ENCODE measurements around the gene PLPP6.
"Not testable (repeated sequence)": the region's sequence is repeated elsewhere in the genome, so short reads cannot be mapped to it uniquely, and the experiment has no call there.

PLPP6 gene

DNA sequence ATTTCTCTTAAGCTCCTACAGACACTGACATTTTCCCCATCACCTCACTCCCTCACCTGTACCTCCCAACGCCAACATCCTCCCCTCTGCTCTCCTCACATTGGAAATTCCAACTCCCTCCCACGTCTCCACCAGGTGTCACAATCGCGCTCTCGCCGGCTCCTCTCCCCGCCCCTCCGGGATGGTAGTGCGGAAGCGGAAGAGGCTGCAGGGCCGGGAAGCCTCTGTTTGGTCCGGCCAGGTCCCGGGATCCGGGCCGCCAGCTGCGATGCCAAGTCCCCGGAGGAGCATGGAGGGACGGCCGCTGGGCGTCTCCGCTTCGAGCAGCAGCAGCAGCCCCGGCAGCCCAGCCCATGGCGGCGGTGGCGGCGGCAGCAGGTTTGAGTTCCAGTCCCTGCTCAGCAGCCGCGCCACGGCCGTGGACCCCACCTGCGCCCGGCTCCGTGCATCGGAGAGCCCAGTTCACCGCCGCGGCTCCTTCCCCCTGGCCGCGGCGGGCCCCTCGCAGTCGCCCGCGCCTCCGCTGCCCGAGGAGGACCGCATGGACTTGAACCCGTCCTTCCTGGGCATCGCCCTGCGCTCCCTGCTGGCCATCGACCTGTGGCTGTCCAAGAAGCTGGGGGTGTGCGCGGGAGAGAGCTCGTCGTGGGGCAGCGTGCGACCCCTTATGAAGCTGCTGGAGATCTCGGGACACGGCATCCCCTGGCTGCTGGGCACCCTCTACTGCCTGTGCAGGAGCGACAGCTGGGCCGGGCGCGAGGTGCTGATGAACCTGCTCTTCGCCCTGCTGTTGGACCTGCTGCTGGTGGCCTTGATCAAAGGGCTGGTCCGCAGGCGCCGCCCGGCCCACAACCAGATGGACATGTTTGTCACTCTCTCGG is at the start of gene PLPP6:
TSS of gene PLPP6 (plus strand) at position 187 of the 881 bp plus-strand sequence. CDS start at position 269, 82 bp downstream.
- DNase-seq: peak; percentile 95

DNA sequence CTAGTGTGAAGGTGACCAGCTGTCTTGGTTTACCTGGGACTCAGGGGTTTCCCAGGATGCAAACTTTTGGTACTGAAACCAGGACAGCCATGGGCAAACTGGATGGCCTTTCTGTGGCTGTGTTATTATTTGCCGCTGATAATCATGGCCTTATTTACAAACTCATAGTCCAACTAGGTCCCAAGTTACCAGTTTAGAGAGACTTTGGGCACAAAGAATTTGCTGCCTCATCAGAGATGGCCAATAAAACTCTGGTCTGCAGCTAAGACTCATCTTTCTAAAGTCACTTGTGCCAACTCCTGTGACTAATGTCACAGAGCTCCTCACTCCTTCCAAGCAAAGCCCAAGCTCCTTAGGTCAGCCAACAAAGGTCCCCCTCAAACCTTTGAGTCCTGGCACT is 47.5 kb upstream of the PLPP6 start:
- DNase-seq: no peak

DNA sequence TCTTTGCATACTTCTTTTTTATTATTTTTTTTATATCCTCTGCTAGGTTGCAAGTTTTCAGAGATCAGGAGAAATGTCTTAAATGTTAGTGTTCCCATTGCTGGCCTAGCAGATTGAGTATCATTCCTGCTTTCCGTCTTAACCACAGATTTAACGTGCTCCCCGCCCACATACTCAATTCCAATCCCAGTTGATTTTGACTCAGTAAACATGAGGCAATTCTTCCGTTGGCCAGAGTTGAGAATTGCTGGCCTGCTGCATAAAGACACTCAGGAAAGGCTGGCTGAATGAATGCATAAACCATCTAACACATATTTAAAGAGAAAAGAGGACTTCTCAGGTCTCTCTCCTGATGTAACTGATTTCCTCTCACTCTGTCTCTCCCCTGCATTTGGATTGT is 46.8 kb upstream of the PLPP6 start:
- DNase-seq: no peak

DNA sequence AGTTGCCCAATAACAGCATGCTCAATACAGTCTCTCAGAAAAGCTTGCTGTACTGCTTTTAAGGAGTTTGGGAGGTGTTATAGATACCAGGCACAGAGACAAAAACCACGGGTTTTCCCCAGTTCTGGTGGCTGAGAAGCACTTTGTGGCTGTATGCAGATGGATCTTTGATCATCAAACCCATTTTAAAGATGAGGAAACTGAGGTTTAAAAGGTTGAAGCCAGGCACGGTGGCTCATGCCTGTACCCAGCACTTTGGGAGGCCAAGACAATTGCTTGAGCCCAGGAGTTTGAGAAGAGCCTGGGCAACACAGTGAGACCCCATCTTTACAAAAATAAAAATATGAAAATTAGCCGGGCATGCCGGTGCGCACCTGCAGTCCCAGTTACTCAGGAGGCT is 46.3 kb upstream of the PLPP6 start:
- DNase-seq: no peak

DNA sequence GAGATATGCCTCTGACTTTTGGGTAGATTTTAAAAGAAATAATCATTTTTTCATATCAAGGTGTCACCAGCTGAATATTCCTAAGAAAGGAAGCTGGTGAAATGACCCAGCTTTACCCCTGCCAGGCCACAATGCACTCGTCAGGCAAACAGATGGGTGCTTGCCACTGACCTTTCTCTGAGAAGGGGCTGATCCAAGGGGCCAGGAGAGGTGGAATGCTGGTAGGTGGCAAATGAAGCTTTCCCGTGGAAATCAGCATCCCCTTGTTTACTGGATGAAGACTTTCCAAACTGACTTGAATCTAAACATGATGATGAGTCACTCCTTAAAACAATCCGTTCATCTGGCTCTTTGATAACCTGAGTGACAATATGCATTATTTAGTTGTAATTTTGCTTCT is 44.3 kb upstream of the PLPP6 start:
- DNase-seq: no peak

DNA sequence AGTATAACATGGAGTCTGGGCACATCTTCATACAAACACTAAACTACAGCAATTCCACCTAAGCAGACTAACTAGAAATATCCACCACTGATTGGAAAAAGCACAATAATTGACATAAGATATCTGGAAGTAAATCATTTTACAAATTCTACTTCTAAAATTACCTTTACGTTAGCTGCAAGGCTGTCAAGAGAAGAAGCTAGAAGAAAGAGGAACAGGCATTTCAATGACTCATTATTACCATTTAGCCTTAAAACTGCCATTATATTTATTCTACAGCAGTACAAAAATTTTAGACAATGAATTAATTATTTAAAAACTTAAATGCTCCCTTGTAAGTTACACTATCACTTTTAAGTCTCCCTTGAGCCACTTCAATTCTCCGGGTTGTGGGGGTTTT is 43.4 kb upstream of the PLPP6 start:
- DNase-seq: no peak

DNA sequence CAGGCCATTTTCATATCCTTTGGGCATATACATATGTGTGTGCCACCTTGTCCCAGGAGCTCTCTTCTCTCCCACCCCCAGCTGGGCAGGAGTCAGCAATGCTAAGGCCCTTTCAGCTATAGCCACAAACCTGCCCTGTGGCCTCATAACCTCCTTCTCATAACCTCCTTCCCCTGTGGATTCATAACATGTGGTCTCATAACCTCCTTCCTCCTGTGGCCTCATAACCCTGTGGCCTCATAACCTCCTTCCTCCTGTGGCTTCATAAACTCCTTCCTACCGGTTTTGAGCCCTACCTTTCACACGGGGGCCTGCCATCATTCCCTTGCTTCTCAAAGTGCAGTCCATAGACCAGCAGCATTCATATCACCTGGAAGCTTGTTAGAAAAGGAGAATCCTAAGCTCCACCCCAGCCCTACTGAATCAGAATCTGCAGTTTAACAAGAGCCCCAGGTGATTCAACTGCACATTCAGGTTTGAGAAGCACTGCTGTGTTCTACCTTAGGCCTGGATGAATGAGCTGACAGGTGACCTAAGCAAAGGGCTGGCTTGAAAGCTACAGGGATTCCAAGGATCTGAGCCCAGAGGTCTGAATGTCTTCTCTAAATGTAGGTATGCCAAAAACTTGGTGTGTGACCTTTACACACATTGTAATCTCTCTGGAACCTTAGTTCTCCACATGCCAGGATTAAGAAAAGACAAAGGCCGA is 41.9 kb upstream of the PLPP6 start:
- DNase-seq: no peak

DNA sequence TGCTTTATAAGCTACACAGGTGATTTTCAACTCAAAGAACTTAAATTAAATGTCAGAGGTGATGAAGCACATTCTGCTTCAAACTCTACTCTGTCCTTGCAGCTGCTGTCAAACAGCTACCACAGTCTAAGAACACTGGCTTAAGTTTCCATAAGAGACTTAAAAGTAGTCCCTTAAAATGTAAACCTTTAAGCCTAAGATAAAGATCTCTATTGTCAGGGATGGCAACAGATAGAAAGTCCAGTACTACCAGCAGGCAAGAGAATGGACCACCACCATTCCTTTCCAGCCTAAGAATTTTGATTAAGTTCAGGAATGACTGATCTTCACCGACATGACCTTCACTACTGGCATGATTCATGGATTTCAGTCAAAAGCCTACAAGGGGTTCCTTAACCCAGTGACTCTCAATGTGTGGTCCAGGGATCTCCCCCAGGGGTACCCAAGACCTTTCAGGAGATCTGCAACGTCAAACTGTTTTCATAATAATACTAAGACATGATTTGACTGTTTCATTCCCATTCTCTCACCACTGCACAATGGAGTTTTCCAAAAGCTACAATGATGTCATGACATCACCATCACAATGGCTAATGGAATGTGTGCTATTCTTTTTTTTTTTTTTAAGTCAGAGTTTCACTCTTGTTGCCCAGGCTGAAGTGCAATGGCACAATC is 41.1 kb upstream of the PLPP6 start:
- DNase-seq: no peak

DNA sequence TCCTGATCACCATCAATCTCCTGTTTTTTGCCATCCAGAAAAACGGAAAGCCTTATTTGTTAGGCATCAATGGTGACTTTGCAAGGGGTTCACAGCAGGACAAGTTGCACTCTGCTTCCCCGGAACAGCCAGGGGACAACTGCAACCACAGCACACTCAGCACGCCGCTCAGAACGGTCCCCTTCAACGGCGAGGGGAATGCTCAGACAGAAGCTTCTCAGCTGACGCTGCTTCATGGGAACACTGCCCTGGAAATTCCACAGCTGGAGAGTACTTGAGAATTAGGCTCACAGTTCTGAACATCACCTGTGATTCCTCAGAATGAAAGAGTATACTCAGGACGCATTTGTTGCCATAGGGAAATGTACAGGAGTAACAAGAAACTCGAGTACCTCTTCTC is 40.1 kb upstream of the PLPP6 start:
- DNase-seq: no peak

DNA sequence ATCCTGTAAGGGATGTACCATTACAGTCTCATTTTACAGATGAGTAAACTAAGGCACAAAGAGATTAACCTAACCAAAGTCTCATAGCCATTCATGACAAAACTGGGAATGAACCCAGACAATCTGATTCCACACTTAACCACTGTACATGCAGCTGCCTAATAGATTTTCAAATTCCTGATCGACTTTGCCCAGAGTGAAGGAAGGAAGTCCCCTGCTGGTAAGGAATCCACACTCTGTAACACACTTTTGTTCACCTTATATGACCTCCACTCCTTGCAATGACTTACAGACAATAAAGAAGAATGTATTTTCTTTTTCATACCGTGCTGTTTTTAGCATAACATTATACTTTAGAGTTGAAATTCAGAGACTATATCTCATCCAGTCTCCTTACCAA is 31.3 kb upstream of the PLPP6 start:
- no peak for DNase-seq

DNA sequence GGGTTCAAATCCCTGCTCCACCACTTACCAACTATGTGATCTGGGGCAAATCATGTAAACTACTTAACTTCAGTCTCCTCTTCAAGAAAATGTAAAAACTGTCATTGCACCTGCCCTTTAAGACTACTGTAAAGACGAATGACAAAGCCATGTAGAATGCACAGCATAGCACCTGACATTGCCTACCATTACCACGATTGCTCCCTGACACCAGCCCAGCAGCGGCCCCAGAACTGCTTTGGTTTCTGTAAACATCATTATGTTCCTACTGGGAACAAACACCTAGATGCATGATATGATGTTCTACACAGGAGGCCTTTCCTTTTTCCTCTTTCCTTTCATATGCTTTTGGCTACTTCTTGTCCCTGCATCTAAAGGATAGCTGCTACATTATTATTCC is 23.1 kb upstream of the PLPP6 start:
- DNase-seq: no peak

DNA sequence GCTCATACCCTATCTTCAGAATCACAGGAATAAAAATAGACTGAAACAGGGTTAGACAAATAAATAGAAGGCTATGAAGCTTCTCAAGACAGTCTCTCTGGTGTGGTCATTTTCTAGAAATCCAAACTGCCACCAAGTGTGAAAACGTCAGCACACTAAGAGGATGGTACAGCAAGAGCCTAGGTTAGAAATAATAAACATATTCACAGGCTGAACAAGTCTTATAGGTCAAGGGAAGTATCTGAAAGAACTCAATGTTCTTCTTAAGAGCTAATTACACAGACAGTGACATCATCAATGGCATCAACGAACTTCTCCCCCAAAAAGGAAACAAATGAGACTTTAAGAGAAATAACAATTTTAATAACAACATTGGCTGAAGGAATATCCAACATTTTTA is 22.7 kb upstream of the PLPP6 start:
- no peak for DNase-seq

DNA sequence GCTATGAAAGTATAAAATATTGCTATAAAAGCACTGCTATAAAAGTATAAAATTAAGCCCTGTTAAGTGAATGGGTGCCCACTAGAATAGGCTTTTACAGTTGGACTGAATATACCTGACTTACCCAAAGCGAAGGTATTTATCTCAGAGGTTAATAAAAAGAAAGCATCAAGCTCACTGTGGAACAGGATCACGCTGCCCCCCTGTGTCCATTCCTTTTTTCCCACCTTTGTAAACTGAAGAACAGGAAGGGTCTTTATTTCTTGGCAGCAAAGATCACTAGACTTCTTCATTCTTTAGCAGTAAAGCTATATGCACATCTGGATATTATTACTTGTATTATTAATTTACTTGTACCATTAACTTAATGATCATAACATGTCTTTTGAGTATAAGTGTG is 22.1 kb upstream of the PLPP6 start:
- no peak for DNase-seq

DNA sequence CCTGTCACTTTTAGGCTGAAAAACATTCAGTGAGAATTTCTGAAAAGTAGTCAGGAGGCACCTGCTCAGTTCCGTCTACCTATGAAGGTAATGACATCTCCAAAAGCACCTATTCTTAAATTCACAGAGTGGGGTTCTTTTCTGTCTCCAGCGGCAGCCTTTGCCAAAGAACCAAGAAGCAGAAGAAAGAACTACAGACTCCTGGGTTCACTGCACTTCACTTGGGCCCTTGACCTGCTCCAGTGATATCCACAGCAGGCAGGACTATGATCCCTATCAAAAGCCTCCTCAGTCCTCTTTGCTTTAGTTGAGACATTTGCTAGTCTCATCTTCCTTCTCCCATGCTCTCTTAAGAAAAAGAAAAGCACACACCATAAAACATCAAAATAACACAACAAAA is 19.7 kb upstream of the PLPP6 start:
- no peak for DNase-seq

DNA sequence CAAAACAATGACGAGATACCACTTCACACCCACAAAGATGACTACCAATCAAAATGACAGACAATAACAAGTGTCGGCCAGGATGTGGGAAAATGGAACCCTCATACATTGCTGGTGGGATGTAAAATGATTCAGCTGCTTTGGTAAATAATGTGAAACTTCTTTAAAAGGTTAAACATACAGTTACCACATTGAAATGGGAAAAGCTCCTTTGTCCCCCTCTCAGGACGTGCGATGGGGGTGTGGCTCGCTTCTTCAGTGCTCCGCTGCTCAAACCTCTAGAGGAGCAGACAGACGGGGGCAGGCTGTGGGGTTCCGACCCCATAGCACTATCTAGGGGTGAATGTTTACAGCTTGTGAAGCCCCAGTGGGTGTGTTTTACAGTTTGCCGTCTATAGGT is 8.0 kb upstream of the PLPP6 start:
- DNase-seq: no peak

DNA sequence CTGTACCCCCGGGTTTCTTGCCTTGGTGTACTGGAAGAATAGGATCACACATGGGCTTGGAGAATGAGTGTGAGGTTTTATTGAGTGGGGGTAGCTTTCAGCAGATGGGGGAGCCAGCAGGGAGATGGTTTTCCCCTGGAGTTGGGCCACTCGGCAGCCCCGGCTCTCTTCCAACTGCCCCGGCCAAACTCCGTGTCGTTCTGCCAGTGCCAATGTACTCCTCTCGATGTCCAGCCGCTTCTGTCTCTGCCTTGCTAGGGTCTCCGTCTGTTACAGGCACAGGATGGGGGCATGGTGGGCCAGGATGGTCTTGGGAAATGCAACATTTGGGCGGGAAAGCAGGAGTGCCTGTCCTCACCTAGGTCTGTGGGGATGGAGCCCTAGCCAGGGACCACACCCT is 7.6 kb upstream of the PLPP6 start:
- DNase-seq: no peak

DNA sequence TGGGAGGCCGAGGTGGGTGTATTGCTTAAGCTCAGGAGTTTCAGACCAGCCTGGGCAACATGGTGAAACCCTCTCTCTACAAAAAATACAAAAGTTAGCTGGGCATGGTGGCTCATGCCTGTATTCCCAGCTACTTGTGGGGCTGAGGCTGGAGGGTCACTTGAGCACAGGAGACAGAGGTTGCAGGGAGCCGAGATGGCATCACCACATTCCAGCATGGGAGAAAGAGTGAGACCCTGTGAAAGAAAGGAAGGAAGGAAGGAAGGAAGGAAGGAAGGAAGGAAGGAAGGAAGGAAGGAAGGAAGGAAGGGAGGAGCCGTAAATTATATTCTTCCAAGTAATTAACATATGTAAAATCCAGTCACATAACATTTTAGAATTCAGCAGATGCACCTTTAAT is 5.9 kb upstream of the PLPP6 start:
- DNase-seq: not testable (repeated sequence)

DNA sequence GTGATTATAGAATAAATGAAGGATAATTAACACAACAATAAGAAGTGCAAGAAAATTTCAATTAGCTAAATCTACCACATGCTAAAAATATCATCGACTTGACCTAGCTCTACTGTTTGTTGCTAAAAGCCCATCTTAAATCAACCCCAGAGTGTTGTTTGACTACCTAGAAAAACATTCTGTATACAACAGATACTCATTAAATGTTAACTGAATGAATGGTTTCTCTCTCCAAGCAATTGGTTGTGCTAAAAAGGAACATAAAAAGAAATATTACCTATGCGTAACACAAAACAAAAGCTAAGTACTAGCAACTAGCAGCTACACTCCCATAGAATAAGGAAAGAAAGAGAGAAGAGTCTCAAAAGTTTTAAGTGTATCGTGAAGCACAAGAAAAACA is 5.5 kb upstream of the PLPP6 start:
- DNase-seq: no peak

DNA sequence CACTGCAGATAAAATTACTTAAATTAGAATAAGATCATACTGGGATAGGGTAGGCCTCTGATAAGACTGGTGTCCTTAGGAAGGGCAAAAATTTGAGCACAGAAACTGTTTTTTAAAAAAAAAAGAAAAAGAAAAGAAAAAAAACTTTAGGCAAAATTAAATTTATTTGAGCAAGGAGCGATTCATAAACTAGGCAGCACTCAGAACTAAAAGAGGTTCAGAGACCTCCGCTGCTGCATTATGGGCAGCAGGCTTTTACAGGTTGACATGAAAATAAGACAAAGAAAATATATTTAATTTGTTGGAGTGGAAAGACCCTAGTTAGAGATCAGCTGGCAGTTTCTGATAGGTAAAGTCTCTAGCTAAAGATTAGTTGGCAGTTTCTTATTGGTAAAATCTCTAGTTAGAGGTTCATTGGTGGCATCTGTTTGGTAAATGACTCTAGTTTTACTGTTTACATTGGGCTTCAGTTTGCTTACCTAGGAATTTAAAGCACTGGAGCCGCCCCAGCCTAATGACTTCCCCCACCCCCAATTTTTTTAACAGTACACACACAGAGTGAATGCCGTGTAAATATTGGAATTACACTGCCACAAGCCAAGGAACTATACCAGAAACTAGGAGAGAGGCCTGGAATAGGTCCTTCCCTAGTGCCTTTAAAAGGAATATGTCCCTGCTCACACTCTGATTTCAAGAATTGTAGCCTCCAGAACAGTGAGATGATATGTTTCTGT is 4.5 kb upstream of the PLPP6 start:
- DNase-seq: no peak

DNA sequence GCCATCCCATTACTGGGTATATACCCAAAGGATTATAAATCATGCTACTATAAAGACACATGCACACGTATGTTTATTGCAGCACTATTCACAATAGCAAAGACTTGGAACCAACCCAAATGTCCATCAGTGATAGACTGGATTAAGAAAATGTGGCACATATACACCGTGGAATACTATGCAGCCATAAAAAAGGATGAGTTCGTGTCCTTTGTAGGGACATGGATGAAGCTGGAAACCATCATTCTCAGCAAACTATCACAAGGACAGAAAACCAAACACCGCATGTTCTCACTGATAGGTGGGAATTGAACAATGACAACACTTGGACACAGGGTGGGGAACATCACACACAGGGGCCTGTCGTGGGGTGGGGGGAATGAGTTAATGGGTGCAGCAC is 1.4 kb upstream of the PLPP6 start:
- not testable (repeated sequence) for DNase-seq

DNA sequence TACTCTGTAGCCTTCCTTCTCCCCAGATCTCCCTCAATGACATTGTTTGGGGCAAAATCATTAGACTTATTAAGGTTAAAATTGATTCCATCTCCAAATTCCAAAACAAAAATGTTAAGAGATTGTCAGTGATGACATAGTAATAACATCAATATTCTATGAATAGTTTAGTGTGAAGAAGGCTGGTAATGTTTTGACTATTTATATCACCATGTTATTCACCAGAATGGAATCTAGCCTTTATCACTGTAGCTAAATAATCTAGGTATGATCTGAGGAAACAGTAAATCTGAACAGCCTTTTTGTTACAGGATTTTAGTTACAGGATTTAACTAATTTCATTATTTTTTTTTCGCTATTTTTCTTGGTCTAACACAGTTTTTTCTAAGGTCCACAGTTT is 929 bp upstream of the PLPP6 start:
- no peak for DNase-seq

DNA sequence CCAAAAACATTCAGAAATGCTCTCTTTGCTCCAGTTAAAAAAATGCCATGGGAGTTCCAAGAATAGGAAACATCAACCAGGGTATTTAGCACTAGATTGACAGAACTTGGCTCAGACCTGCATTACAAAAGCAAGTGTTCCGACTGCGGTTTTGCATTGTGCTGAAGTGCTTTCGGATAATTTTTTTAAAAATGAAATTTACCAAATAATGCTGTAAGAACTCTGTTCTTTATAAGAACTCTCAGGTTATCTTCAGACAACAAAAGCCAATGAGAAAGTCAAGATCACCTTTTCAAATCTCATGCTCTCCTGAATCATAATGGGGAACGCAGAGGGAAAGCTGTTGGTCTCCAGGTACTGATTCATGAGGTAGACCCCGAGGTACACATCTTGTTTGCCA is 483 bp upstream of the PLPP6 start:
- DNase-seq: no peak

Measured in NCI-H526 treated with DMSO at 0.1 percent for 48 hours (cell line).